GM12873 (cell line): Measurements from ENCODE around the gene FBRSL1.

Experiments used
- CTCF ChIP-seq: IDR thresholded peaks from 2 replicates; pipeline ENCODE4 v1.5.1; 2012; ENCODE audit warnings: low read depth, mild to moderate bottlenecking, moderate library complexity, low read length, control low read depth; ENCODE audit not compliant: insufficient read depth; ENCODE audit errors: missing control alignments

FBRSL1 gene

GRCh38 chr12:132501204-132501940, 11.4 kb downstream of the FBRSL1 start:
- TF ChIP-seq CTCF = no peak

DNA sequence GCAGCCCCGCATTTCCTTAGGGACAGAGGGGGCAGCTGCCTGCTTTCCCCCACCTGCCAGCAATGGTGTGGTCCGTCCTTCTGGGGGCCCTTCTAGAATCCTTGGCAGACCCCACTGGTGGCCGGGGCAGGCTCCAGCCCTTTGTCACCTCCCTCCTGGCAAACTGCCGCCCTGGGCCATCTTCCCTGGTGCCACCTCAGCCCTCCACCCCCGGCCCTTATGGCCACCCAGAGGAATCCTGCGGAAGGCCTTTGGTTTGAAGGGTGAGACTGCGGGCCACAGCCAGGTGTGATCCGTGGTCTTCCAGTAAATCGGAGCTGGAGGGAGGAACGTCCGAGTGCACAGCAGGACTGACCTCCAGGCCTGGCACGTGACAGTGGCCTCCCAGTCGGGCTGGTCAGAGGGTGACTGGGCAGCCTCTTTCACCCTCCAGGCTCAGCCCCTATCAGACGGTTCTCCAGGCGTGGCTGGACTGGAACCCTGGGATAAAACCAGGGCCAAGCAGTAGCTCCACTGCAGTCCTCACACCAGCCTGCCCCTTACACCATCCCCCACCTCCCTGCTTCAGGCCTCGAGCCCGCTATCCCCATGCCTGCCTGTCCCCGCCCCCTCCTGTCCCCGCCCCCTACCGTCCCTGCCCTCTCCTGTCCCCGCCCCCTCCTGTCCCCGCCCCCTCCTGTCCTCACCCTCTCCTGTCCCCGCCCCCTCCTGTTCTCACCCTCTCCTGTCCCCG, 12.4 kb downstream of the FBRSL1 start:
- no peak for TF ChIP-seq CTCF

DNA sequence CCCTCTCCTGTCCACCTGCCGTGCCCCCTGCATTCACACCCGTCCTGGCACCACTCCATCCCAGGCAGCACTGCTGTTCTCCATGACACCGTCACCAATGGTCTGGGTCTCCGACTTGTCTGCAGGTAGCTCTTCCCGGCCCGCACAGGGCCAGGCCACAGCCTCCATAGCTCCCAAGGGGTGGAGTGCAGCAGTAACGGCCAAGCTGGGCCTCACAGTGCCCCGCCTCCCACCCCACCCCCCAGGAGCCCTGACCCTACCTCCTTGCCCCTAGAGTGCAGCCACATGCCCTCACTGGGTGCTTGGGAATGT, 12.9 kb downstream of the FBRSL1 start:
- TF ChIP-seq CTCF = no peak

- no peak for TF ChIP-seq CTCF
Measured at GRCh38 chr12:132503618-132504204, 13.8 kb downstream of the FBRSL1 start.

GRCh38 chr12:132505105-132505851, 15.3 kb downstream of the FBRSL1 start:
- TF ChIP-seq CTCF = no peak

GRCh38 chr12:132505852-132506219, 15.9 kb downstream of the FBRSL1 start:
- TF ChIP-seq CTCF = no peak
